ENCODE measurements around the gene THSD4.
"Not testable (repeated sequence)": the region's sequence is repeated elsewhere in the genome, so short reads cannot be mapped to it uniquely, and the experiment has no call there.

The THSD4 gene

GRCh38 chr15:71716990-71717389, 601.7 kb downstream of the THSD4 start:
- ChIA-PET CTCF (no interaction called here), POLR2A (no interaction called here)
- H3K27ac ChIP-seq (ENCODE audit: insufficient read depth in 1 of 2, low read depth in 1 of 2, low read length in 2 of 2, poor library complexity in 1 of 2, severe bottlenecking in 2 of 2): no peak overlapping the region
- DNase-seq: no peak
- H3K4me3 ChIP-seq (ENCODE audit: control insufficient read depth in 1 of 7, extremely low read depth in 1 of 7, insufficient read depth in 4 of 7, low read depth in 2 of 7, low read length in 6 of 7): no peak overlapping the region
- H3K27me3 ChIP-seq (replicated peaks in 2 of 5; ENCODE audit: control insufficient read depth in 4 of 5, insufficient read depth in 5 of 5, low read length in 4 of 5): peaks cover 2 to 9% (median 4%) of the 10 kb centered on the region in 5 experiments
- no peaks in the 10 kb centered on the region for H3K36me3 ChIP-seq (ENCODE audit: control insufficient read depth in 4 of 4, insufficient read depth in 4 of 4, low read length in 3 of 4)
- no peaks in the 10 kb centered on the region for H3K4me1 ChIP-seq (ENCODE audit: control extremely low read depth in 1 of 4, control insufficient read depth in 4 of 4, insufficient read depth in 4 of 4, low read length in 3 of 4)
- no peaks in the 10 kb centered on the region for H3K9me3 ChIP-seq (ENCODE audit: control extremely low read depth in 1 of 5, control insufficient read depth in 4 of 5, insufficient read depth in 2 of 5, low read depth in 1 of 5, low read length in 4 of 5)

GRCh38 chr15:71718116-71718910, 603.0 kb downstream of the THSD4 start:
- Histone ChIP-seq H3K9me3 (ENCODE audit: control extremely low read depth in 1 of 5, control insufficient read depth in 4 of 5, insufficient read depth in 2 of 5, low read depth in 1 of 5, low read length in 4 of 5) (no peaks in the 10 kb centered on the region), H3K27me3 (replicated peaks in 2 of 5; ENCODE audit: control insufficient read depth in 4 of 5, insufficient read depth in 5 of 5, low read length in 4 of 5) (peaks cover 2 to 6% (median 3%) of the 10 kb centered on the region in 5 experiments), H3K4me3 (ENCODE audit: control insufficient read depth in 1 of 7, extremely low read depth in 1 of 7, insufficient read depth in 4 of 7, low read depth in 2 of 7, low read length in 6 of 7) (no peak overlapping the region), H3K27ac (ENCODE audit: insufficient read depth in 1 of 2, low read depth in 1 of 2, low read length in 2 of 2, poor library complexity in 1 of 2, severe bottlenecking in 2 of 2) (no peak overlapping the region), H3K36me3 (ENCODE audit: control insufficient read depth in 4 of 4, insufficient read depth in 4 of 4, low read length in 3 of 4) (no peaks in the 10 kb centered on the region), H3K4me1 (ENCODE audit: control extremely low read depth in 1 of 4, control insufficient read depth in 4 of 4, insufficient read depth in 4 of 4, low read length in 3 of 4) (no peaks in the 10 kb centered on the region)
- 85% methylated on average over 13 of the region's 13 CpGs for WGBS (ENCODE audit: insufficient coverage)
- CTCF ChIA-PET: no interaction called here
- no peak for DNase-seq
- POLR2A ChIA-PET: no interaction called here

- H3K9me3 ChIP-seq (ENCODE audit: control extremely low read depth in 1 of 5, control insufficient read depth in 4 of 5, insufficient read depth in 2 of 5, low read depth in 1 of 5, low read length in 4 of 5): no peaks in the 10 kb centered on the region
- no peak for DNase-seq
- H3K4me3 ChIP-seq (ENCODE audit: control insufficient read depth in 1 of 7, extremely low read depth in 1 of 7, insufficient read depth in 4 of 7, low read depth in 2 of 7, low read length in 6 of 7): no peak overlapping the region
- ChIA-PET CTCF (no interaction called here), POLR2A (no interaction called here)
- no peak overlapping the region for H3K27ac ChIP-seq (ENCODE audit: insufficient read depth in 1 of 2, low read depth in 1 of 2, low read length in 2 of 2, poor library complexity in 1 of 2, severe bottlenecking in 2 of 2)
- H3K27me3 ChIP-seq (replicated peaks in 2 of 5; ENCODE audit: control insufficient read depth in 4 of 5, insufficient read depth in 5 of 5, low read length in 4 of 5): peaks cover 0 to 7% (median 3%) of the 10 kb centered on the region in 5 experiments
- no peaks in the 10 kb centered on the region for H3K36me3 ChIP-seq (ENCODE audit: control insufficient read depth in 4 of 4, insufficient read depth in 4 of 4, low read length in 3 of 4)
- no peaks in the 10 kb centered on the region for H3K4me1 ChIP-seq (ENCODE audit: control extremely low read depth in 1 of 4, control insufficient read depth in 4 of 4, insufficient read depth in 4 of 4, low read length in 3 of 4)
These were observed 608.1 kb downstream of the THSD4 start for GRCh38 chr15:71723344-71723743.

GRCh38 chr15:71725207-71725955, 610.1 kb downstream of the THSD4 start:
- 96% methylated on average over 3 of the region's 4 CpGs for WGBS (ENCODE audit: insufficient coverage)
- H3K36me3 ChIP-seq (ENCODE audit: control insufficient read depth in 4 of 4, insufficient read depth in 4 of 4, low read length in 3 of 4): not testable (repeated sequence)

GRCh38 chr15:71728881-71729280, 613.6 kb downstream of the THSD4 start:
- Histone ChIP-seq H3K4me3 (ENCODE audit: control insufficient read depth in 1 of 7, extremely low read depth in 1 of 7, insufficient read depth in 4 of 7, low read depth in 2 of 7, low read length in 6 of 7) (no peak overlapping the region), H3K36me3 (ENCODE audit: control insufficient read depth in 4 of 4, insufficient read depth in 4 of 4, low read length in 3 of 4) (no peaks in the 10 kb centered on the region), H3K27ac (ENCODE audit: insufficient read depth in 1 of 2, low read depth in 1 of 2, low read length in 2 of 2, poor library complexity in 1 of 2, severe bottlenecking in 2 of 2) (no peak overlapping the region), H3K27me3 (replicated peaks in 2 of 5; ENCODE audit: control insufficient read depth in 4 of 5, insufficient read depth in 5 of 5, low read length in 4 of 5) (no peaks in the 10 kb centered on the region), H3K9me3 (ENCODE audit: control extremely low read depth in 1 of 5, control insufficient read depth in 4 of 5, insufficient read depth in 2 of 5, low read depth in 1 of 5, low read length in 4 of 5) (no peaks in the 10 kb centered on the region), H3K4me1 (ENCODE audit: control extremely low read depth in 1 of 4, control insufficient read depth in 4 of 4, insufficient read depth in 4 of 4, low read length in 3 of 4) (no peaks in the 10 kb centered on the region)
- ChIA-PET POLR2A (no interaction called here), CTCF (interaction anchor here (0.9 to 1.0 kb wide), 2 partner anchors 8 to 10 kb away, joined by 3 read pairs; no protein-coding TSS in a partner anchor)
- WGBS (ENCODE audit: insufficient coverage): 100% methylated on average over 2 of the region's 3 CpGs
- DNase-seq: no peak

More at GRCh38 chr15:71725207-71725955, 610.1 kb downstream of the THSD4 start:
- H3K27me3 ChIP-seq (replicated peaks in 2 of 5; ENCODE audit: control insufficient read depth in 4 of 5, insufficient read depth in 5 of 5, low read length in 4 of 5); H3K27ac ChIP-seq (ENCODE audit: insufficient read depth in 1 of 2, low read depth in 1 of 2, low read length in 2 of 2, poor library complexity in 1 of 2, severe bottlenecking in 2 of 2); DNase-seq; CTCF ChIA-PET; H3K9me3 ChIP-seq (ENCODE audit: control extremely low read depth in 1 of 5, control insufficient read depth in 4 of 5, insufficient read depth in 2 of 5, low read depth in 1 of 5, low read length in 4 of 5); H3K4me3 ChIP-seq (ENCODE audit: control insufficient read depth in 1 of 7, extremely low read depth in 1 of 7, insufficient read depth in 4 of 7, low read depth in 2 of 7, low read length in 6 of 7); H3K4me1 ChIP-seq (ENCODE audit: control extremely low read depth in 1 of 4, control insufficient read depth in 4 of 4, insufficient read depth in 4 of 4, low read length in 3 of 4): not testable (repeated sequence)
- POLR2A ChIA-PET: interaction anchor here (0.6 kb wide), 1 partner anchor 345 kb away, joined by 4 read pairs; no protein-coding TSS in a partner anchor

- no peak overlapping the region for H3K4me3 ChIP-seq (ENCODE audit: control insufficient read depth in 1 of 7, extremely low read depth in 1 of 7, insufficient read depth in 4 of 7, low read depth in 2 of 7, low read length in 6 of 7)
- no peaks in the 10 kb centered on the region for H3K36me3 ChIP-seq (ENCODE audit: control insufficient read depth in 4 of 4, insufficient read depth in 4 of 4, low read length in 3 of 4)
- H3K9me3 ChIP-seq (ENCODE audit: control extremely low read depth in 1 of 5, control insufficient read depth in 4 of 5, insufficient read depth in 2 of 5, low read depth in 1 of 5, low read length in 4 of 5): no peaks in the 10 kb centered on the region
- no CpG with 5 or more reads among the region's 2 CpGs for WGBS (ENCODE audit: insufficient coverage)
- POLR2A ChIA-PET: no interaction called here
- H3K27me3 ChIP-seq (replicated peaks in 2 of 5; ENCODE audit: control insufficient read depth in 4 of 5, insufficient read depth in 5 of 5, low read length in 4 of 5): peaks cover 0 to under 1% (median 0%) of the 10 kb centered on the region in 5 experiments
- H3K27ac ChIP-seq (ENCODE audit: insufficient read depth in 1 of 2, low read depth in 1 of 2, low read length in 2 of 2, poor library complexity in 1 of 2, severe bottlenecking in 2 of 2): no peak overlapping the region
- no peak for DNase-seq
- CTCF ChIA-PET: interaction anchor here (0.6 to 1.1 kb wide), 4 partner anchors 9 to 787 kb away, joined by 3 to 7 read pairs (median 4); no protein-coding TSS in a partner anchor
- H3K4me1 ChIP-seq (ENCODE audit: control extremely low read depth in 1 of 4, control insufficient read depth in 4 of 4, insufficient read depth in 4 of 4, low read length in 3 of 4): no peaks in the 10 kb centered on the region
These were observed 614.0 kb downstream of the THSD4 start for GRCh38 chr15:71729319-71729718.
